Transverse colon (tissue), 4 donors: ENCODE measurements around the gene PLA2G7. TPM values are rescaled to one million over a fixed set of nuclear protein-coding genes. Genes with fewer than 3 reads are reported as not detected.

Experiments
- DNase-seq: peaks from one replicate; pipeline ENCODE4 v3.0.0-alpha.2; 2019
- H3K27ac ChIP-seq, 4 donors: fragments of 200-600 bp; sonication (generic); 2 replicates each; pipeline ENCODE4 v1.5.1; 2016 to 2018; ENCODE audit warnings: inconsistent platforms in 4 of 4
- H3K27me3 ChIP-seq: fragments of 200-600 bp; sonication (generic); 2 replicates; pipeline ENCODE4 v1.5.1; 2017; ENCODE audit warnings: inconsistent platforms
- H3K36me3 ChIP-seq, 4 donors: fragments of 200-600 bp; sonication (generic); 2 replicates each; pipeline ENCODE4 v1.5.1; 2017 to 2019; ENCODE audit warnings: inconsistent platforms in 4 of 4
- H3K4me1 ChIP-seq, 4 donors: fragments of 200-600 bp; sonication (generic); 2 replicates each; pipeline ENCODE4 v1.5.1; 2017 to 2020; ENCODE audit warnings: inconsistent platforms in 4 of 4
- H3K4me3 ChIP-seq, 4 donors: fragments of 200-600 bp; sonication (generic); 1 replicate in 1 of 4; 2 replicates in 3 of 4; pipeline versions ENCODE4 v1.5.1 to v1.6.1; 2017 to 2019; ENCODE audit warnings: inconsistent platforms in 4 of 4
- H3K9me3 ChIP-seq, 2 donors: fragments of 200-600 bp; sonication (generic); 2 replicates each; pipeline ENCODE4 v1.5.1; 2017 to 2019; ENCODE audit warnings: inconsistent platforms in 2 of 2
- EP300 ChIP-seq: sonication (generic); formaldehyde crosslinking; IDR thresholded peaks from one replicate; pipeline ENCODE4 v1.6.1; 2017; ENCODE audit warnings: antibody characterized with exemption, low read depth
- POLR2A ChIP-seq: fragments of 450-650 bp; IDR thresholded peaks from one replicate; pipeline ENCODE4 v1.6.1; 2016; ENCODE audit warnings: antibody characterized with exemption, mild to moderate bottlenecking, moderate library complexity
- POLR2AphosphoS5 ChIP-seq, 3 donors: sonication (generic); formaldehyde crosslinking; IDR thresholded peaks; one replicate each; pipeline ENCODE4 v1.6.1; 2016; ENCODE audit warnings: antibody characterized with exemption in 3 of 3
- WGBS, 2 donors: methylation state at CpG; one replicate each; pipeline ENCODE4 v1.1.5; 2018; ENCODE audit warnings: low coverage in 1 of 2; 5-methylcytosine and 5-hydroxymethylcytosine counted together
- in situ Hi-C, 4 donors: fragments of 200-750 bp; cut with MboI; loops; one replicate each; pipeline versions ENCODE4 v1.15.0 to v1.15.1; 2017; ENCODE audit warnings: low sequenced_read_pairs in 3 of 4, low pct_ligation_motif_present in 1 of 4, low pct_unique_long_range_greater_than_20kb in 1 of 4
- intact Hi-C: fragments of 100-400 bp; cut with DNase I; formaldehyde crosslinking; loops from one replicate; pipeline ENCODE4 v1.15.1; 2023; ENCODE audit warnings: low total_unique reads
- total RNA-seq, 4 donors: library from RNA; depleted of rRNA; stranded (reverse); fragments of >200 nt; gene quantifications; one replicate each; pipeline ENCODE4 v1.1.0, GENCODE V29; 2016
- TF ChIP-seq, protein P1 (sequence below), 5 experiments: fragments of 200-600 bp in 3 of 5; fragments of 450-650 bp in 2 of 5; sonication (generic) in 3 of 5; IDR thresholded peaks; 1 replicate in 2 of 5; 2 replicates in 3 of 5; pipeline ENCODE4 v1.5.1; 2016 to 2017; ENCODE audit warnings: antibody characterized with exemption in 5 of 5, inconsistent platforms in 3 of 5, mild to moderate bottlenecking in 2 of 5, moderate library complexity in 1 of 5

PLA2G7 gene
- total RNA-seq, 4 donors from 2014 or later, result 0.14 to 3.0 (median 1.4) TPM; not detected in 1

- no peak for DNase-seq
- H3K27ac ChIP-seq, result no peak overlapping the region
- H3K4me1 ChIP-seq, result no peaks in the 10 kb centered on the region
- H3K4me3 ChIP-seq, result no peak overlapping the region
- TF ChIP-seq POLR2AphosphoS5 (IDR thresholded peaks at IDR 0.05) (no peak), POLR2A (no peak), EP300 (no peak)
- TF ChIP-seq, protein P1, sequence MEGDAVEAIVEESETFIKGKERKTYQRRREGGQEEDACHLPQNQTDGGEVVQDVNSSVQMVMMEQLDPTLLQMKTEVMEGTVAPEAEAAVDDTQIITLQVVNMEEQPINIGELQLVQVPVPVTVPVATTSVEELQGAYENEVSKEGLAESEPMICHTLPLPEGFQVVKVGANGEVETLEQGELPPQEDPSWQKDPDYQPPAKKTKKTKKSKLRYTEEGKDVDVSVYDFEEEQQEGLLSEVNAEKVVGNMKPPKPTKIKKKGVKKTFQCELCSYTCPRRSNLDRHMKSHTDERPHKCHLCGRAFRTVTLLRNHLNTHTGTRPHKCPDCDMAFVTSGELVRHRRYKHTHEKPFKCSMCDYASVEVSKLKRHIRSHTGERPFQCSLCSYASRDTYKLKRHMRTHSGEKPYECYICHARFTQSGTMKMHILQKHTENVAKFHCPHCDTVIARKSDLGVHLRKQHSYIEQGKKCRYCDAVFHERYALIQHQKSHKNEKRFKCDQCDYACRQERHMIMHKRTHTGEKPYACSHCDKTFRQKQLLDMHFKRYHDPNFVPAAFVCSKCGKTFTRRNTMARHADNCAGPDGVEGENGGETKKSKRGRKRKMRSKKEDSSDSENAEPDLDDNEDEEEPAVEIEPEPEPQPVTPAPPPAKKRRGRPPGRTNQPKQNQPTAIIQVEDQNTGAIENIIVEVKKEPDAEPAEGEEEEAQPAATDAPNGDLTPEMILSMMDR (IDR thresholded peaks at IDR 0.05), result no peak
- H3K9me3 ChIP-seq, result no peaks in the 10 kb centered on the region
- 83 to 92% methylated on average over 2 to 3 of the region's 3 CpGs for WGBS, 2 donors
- in situ Hi-C loops, result no loop called here
- no peaks in the 10 kb centered on the region for H3K36me3 ChIP-seq
- intact Hi-C loops, result no loop called here
- H3K27me3 ChIP-seq, result no peaks in the 10 kb centered on the region
These were observed 16.5 kb upstream of the PLA2G7 start for GRCh38 chr6:46751658-46752057.

DNA sequence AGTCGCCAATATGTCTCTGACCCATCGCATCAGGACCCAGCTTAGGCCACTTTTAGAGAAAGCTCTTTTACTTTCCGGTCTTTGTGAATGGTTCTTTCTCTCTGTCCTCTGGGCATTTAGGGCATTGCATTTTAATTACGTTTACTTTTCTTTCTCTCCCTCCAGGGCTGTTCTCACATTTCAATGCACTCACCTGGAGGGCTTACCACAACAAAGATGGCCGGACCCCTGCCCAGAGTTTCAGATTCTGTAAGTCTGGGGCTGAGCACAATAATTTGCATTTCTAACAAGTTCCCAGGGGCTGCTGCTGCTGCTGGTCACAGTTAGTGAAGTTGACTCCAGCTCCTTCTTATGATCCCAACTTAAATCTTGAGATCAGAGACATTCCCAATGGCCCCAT is 14.6 kb upstream of the PLA2G7 start:
- in situ Hi-C loops (no loop called here), intact Hi-C loops (no loop called here)
- Histone ChIP-seq H3K4me1 (no peaks in the 10 kb centered on the region), H3K36me3 (no peaks in the 10 kb centered on the region), H3K4me3 (no peak overlapping the region), H3K9me3 (no peaks in the 10 kb centered on the region), H3K27me3 (no peaks in the 10 kb centered on the region), H3K27ac (no peak overlapping the region)
- WGBS, 2 donors, result 82 to 96% methylated on average over 3 to 5 of the region's 5 CpGs
- no peak for DNase-seq
- TF ChIP-seq, protein P1 (IDR thresholded peaks at IDR 0.05), result no peak
- TF ChIP-seq EP300 (no peak), POLR2A (no peak), POLR2AphosphoS5 (IDR thresholded peaks at IDR 0.05) (no peak)

GRCh38 chr6:46748940-46749503 is 13.8 kb upstream of the PLA2G7 start:
- no peak overlapping the region for H3K4me3 ChIP-seq
- 95 to 96% methylated on average over 5 of the region's 5 CpGs for WGBS, 2 donors
- in situ Hi-C loops, result no loop called here

DNA sequence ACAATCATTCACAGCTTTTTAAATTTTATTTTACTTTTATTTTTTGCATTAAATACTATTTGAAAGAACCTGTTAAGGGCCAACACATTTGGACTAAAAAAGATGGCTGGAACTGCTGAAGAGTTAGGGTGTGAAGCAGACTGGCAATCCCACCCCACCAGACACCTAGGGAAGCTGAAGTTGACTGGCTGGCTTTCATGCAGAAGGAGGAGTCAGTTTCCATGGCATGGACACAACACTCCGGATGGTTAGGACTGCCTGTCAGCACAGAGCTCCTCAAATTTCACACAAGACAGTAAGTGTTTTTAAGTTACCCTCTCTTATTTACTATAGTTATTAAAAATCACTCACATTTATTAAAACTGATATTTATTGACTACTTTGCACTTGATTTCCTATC is 11.5 kb upstream of the PLA2G7 start, which contains the start of gene ANKRD66:
Gene ANKRD66, plus strand, starts transcription at position 238 of the 400 bp plus-strand sequence. CDS start 5,016 bp downstream, outside the sequence.
- Histone ChIP-seq H3K4me3 (no peak within 1 kb of the TSS), H3K36me3 (no peaks in the 10 kb centered on the region), H3K27me3 (no peaks in the 10 kb centered on the region), H3K27ac (no peak within 1 kb of the TSS), H3K9me3 (no peaks in the 10 kb centered on the region), H3K4me1 (no peaks in the 10 kb centered on the region)
- DNase-seq, result no peak
- TF ChIP-seq EP300 (no peak), POLR2AphosphoS5 (IDR thresholded peaks at IDR 0.05) (no peak), POLR2A (no peak)
- TF ChIP-seq, protein P1 (IDR thresholded peaks at IDR 0.05), result no peak
- intact Hi-C loops, result no loop called here
- 83 to 86% methylated on average over 1 of the region's 1 CpG for WGBS, 2 donors
- in situ Hi-C loops, result no loop called here

More at GRCh38 chr6:46748940-46749503, 13.8 kb upstream of the PLA2G7 start:
- DNase-seq, result no peak
- Histone ChIP-seq H3K36me3 (no peaks in the 10 kb centered on the region), H3K27me3 (no peaks in the 10 kb centered on the region), H3K4me1 (no peaks in the 10 kb centered on the region), H3K27ac (no peak overlapping the region), H3K9me3 (no peaks in the 10 kb centered on the region)
- intact Hi-C loops, result no loop called here
- TF ChIP-seq, protein P1 (IDR thresholded peaks at IDR 0.05), result no peak
- TF ChIP-seq POLR2A, result no peak
- no peak for TF ChIP-seq EP300
- TF ChIP-seq POLR2AphosphoS5 (IDR thresholded peaks at IDR 0.05), result no peak
